Heart left ventricle (tissue), 13 donors: ENCODE measurements around the gene S100A14.

ENCODE experiments used
- POLR2A ChIP-seq, 2 donors: fragments of 450-650 bp; IDR thresholded peaks; one replicate each; pipeline ENCODE4 v1.6.1; 2017; ENCODE audit warnings: antibody characterized with exemption in 2 of 2, mild to moderate bottlenecking in 2 of 2, moderate library complexity in 2 of 2
- TF ChIP-seq, protein P1 (sequence below), 12 donors: fragments of 200-600 bp; sonication (generic) in 4 of 12; IDR thresholded peaks; one replicate each; pipeline versions ENCODE4 v1.5.0 to v1.8.0; 2018 to 2022; ENCODE audit warnings: antibody characterized with exemption in 12 of 12, mild to moderate bottlenecking in 5 of 12
- donor health status: ischemic (EF 13 %, LVEDD 7.1; RV severe dilation, severe dysfunction).
- donor health status: DM: no; HTN: yes; CAD: no.
- donor health status: DM: no; HTN: no; CAD: no.
- donor health status: ischemic (EF 25% LVEDD 6.9; RV normal size, moderate dysfunction).
- donor health status: ischemic (EF 25% LVEDD 5.7; RV mildly dilated, moderate dysfunction).
- donor health status: ischemic (EF 35%, LVEDD 5.7; RV mildly dilated, moderate dysfunction).
- donor health status: nonischemic (EF 11% LVEDD 7.7; RV severe dilation, severe dysfunction).
- donor health status: DM: yes; HTN: yes; CAD: no.
- donor health status: PGD.
- donor health status: ischemic (EF 29% LVEDD 5.4; RV normal size, mild dysfunction).
- donor health status: nonischemic (EF 23%, LVEDD 6.1; RV moderate dilation, normal function).

DNA sequence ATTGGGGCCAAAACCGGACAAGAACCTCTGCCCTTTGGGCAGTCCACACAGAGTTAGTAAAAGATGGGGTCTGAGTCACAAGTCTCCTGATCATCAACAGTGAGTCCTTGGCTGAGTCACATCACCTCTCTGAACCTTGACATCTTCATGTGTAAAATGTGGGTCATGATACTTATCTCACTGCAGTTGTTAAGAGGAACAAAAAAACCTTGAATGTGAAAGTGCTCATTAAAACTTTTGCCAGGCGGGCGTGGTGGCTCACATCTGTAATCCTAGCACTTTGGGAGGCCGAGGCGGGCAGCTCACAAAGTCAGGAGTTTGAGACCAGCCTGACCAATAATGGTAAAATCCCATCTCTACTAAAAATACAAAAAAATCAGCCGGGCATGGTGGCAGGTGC lies 18.9 kb downstream of the S100A14 start:
- TF ChIP-seq, protein P1, sequence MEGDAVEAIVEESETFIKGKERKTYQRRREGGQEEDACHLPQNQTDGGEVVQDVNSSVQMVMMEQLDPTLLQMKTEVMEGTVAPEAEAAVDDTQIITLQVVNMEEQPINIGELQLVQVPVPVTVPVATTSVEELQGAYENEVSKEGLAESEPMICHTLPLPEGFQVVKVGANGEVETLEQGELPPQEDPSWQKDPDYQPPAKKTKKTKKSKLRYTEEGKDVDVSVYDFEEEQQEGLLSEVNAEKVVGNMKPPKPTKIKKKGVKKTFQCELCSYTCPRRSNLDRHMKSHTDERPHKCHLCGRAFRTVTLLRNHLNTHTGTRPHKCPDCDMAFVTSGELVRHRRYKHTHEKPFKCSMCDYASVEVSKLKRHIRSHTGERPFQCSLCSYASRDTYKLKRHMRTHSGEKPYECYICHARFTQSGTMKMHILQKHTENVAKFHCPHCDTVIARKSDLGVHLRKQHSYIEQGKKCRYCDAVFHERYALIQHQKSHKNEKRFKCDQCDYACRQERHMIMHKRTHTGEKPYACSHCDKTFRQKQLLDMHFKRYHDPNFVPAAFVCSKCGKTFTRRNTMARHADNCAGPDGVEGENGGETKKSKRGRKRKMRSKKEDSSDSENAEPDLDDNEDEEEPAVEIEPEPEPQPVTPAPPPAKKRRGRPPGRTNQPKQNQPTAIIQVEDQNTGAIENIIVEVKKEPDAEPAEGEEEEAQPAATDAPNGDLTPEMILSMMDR (IDR thresholded peaks at IDR 0.05): no peak
- TF ChIP-seq POLR2A (IDR thresholded peaks at IDR 0.05): no peak
